GM12878 (cell line): ENCODE measurements around the gene ZNF493. TPM values are rescaled to one million over a fixed set of nuclear protein-coding genes. Genes with fewer than 3 reads are reported as not detected.

Experiments
- ASH2L ChIP-seq: fragments of 300-600, 200-600 bp; sonication (generic); IDR thresholded peaks from 2 replicates; pipeline ENCODE4 v1.6.1; 2017; ENCODE audit warnings: low read depth, mild to moderate bottlenecking, borderline replicate concordance
- ATF3 ChIP-seq: IDR thresholded peaks from 2 replicates; pipeline ENCODE4 v1.6.1; 2011; ENCODE audit warnings: low read depth, mild to moderate bottlenecking, low read length, moderate library complexity, borderline replicate concordance; ENCODE audit errors: extremely low read depth
- ELK1 ChIP-seq: IDR thresholded peaks from 2 replicates; pipeline ENCODE4 v1.6.1; 2012; ENCODE audit warnings: low read depth, low read length, improper control_type of control experiment
- ETV6 ChIP-seq, 2 experiments: fragments of 450-650 bp in 1 of 2; IDR thresholded peaks in 1 of 2; conservative IDR thresholded peaks in 1 of 2; 2 replicates each; pipeline ENCODE4 v1.6.1; 2014; ENCODE audit warnings: antibody characterized with exemption in 1 of 2, borderline replicate concordance in 1 of 2, low read depth in 1 of 2, mild to moderate bottlenecking in 1 of 2, moderate library complexity in 1 of 2
- GATAD2B ChIP-seq: fragments of 450-650 bp; conservative IDR thresholded peaks from 2 replicates; pipeline ENCODE4 v1.6.1; 2017; ENCODE audit warnings: low read depth, mild to moderate bottlenecking, moderate library complexity
- HCFC1 ChIP-seq: fragments of 150-350 bp; IDR thresholded peaks from 2 replicates; pipeline ENCODE4 v1.6.1; 2014; ENCODE audit warnings: low read length
- HDGF ChIP-seq: fragments of 450-650 bp; IDR thresholded peaks from 2 replicates; pipeline ENCODE4 v1.6.1; 2016; ENCODE audit warnings: antibody characterized with exemption
- IKZF2 ChIP-seq, 2 experiments: fragments of 450-650 bp; IDR thresholded peaks; 2 replicates each; pipeline ENCODE4 v1.6.1; 2017; ENCODE audit warnings: mild to moderate bottlenecking in 2 of 2, moderate library complexity in 2 of 2
- IRF4 ChIP-seq: IDR thresholded peaks from 2 replicates; pipeline ENCODE4 v1.6.1; 2011; ENCODE audit warnings: low read depth, low read length
- NFIC ChIP-seq: IDR thresholded peaks from 2 replicates; pipeline ENCODE4 v1.6.1; 2012; ENCODE audit warnings: low read depth, mild to moderate bottlenecking, inconsistent platforms, low read length, moderate library complexity
- NFYB ChIP-seq: IDR thresholded peaks from 2 replicates; pipeline ENCODE4 v1.6.1; 2011; ENCODE audit warnings: low read depth, mild to moderate bottlenecking, low read length, improper control_type of control experiment, moderate library complexity; ENCODE audit not compliant: insufficient read depth
- NR2C1 ChIP-seq: fragments of 450-650 bp; IDR thresholded peaks from 2 replicates; pipeline ENCODE4 v1.6.1; 2017; ENCODE audit warnings: antibody characterized with exemption, mild to moderate bottlenecking, moderate library complexity
- POLR2AphosphoS5 ChIP-seq: IDR thresholded peaks from 2 replicates; pipeline ENCODE4 v1.6.1; 2011; ENCODE audit warnings: mild to moderate bottlenecking, low read length, inconsistent platforms
- RB1 ChIP-seq: fragments of 450-650 bp; formaldehyde crosslinking; IDR thresholded peaks from 2 replicates; pipeline ENCODE4 v1.6.1; 2017; ENCODE audit warnings: mild to moderate bottlenecking, borderline replicate concordance
- RCOR1 ChIP-seq: conservative IDR thresholded peaks from 2 replicates; pipeline ENCODE4 v1.6.1; 2012; ENCODE audit warnings: low read depth, low read length, improper control_type of control experiment
- SP1 ChIP-seq: IDR thresholded peaks from one replicate; pipeline ENCODE4 v1.6.1; 2011; ENCODE audit warnings: low read depth, low read length
- SRF ChIP-seq, 2 experiments: IDR thresholded peaks; 2 replicates each; pipeline ENCODE4 v1.6.1; 2011; ENCODE audit warnings: low read depth in 2 of 2, low read length in 2 of 2, mild to moderate bottlenecking in 1 of 2, moderate library complexity in 1 of 2
- TCF3 ChIP-seq: IDR thresholded peaks from 2 replicates; pipeline ENCODE4 v1.6.1; 2012; ENCODE audit warnings: low read depth, mild to moderate bottlenecking, low read length, borderline replicate concordance; ENCODE audit not compliant: insufficient read depth
- polyA plus RNA-seq, 11 experiments: library from polyadenylated mRNA; depleted of rRNA in 4 of 11; unstranded in 6 of 11; stranded (reverse) in 5 of 11; fragments of >200 nt; fragmentation: Nextera tagmentation in 4 of 11; fragmentation: Illumina TruSeq in 1 of 11; extraction: Ambion mirVana in 4 of 11; extraction: Trizol in 1 of 11; gene quantifications; 1 replicate in 1 of 11; 2 replicates in 10 of 11; pipeline versions ENCODE4 v1.2.1 to v1.2.3, GENCODE V29; 2011 to 2016; ENCODE audit warnings: inconsistent platforms in 2 of 11, missing spikeins in 2 of 11, low read depth in 1 of 11
- total RNA-seq, 4 experiments: library from RNA; depleted of rRNA in 3 of 4; stranded (reverse); fragments of >200 nt in 3 of 4; fragmentation: Illumina TruSeq in 1 of 4; extraction: Trizol in 1 of 4; gene quantifications; 2 replicates each; pipeline versions ENCODE4 v1.2.1 to v1.2.3, GENCODE V29; 2013 to 2021
- TF ChIP-seq, protein P1 (sequence below): IDR thresholded peaks from 2 replicates; pipeline ENCODE4 v1.6.1; 2012; ENCODE audit warnings: low read length, inconsistent platforms
- TF ChIP-seq, protein P2 (sequence below): fragments of 450-650 bp; IDR thresholded peaks from 2 replicates; pipeline ENCODE4 v1.6.1; 2016; ENCODE audit warnings: mild to moderate bottlenecking
- TF ChIP-seq, protein P3 (sequence below): fragments of 450-650 bp; IDR thresholded peaks from 2 replicates; pipeline ENCODE4 v1.6.1; 2016; ENCODE audit warnings: mild to moderate bottlenecking
- TF ChIP-seq, protein P4 (sequence below): fragments of 450-650 bp; IDR thresholded peaks from 2 replicates; pipeline ENCODE4 v1.6.1; 2018; ENCODE audit warnings: mild to moderate bottlenecking, low read depth, moderate library complexity; ENCODE audit not compliant: partially characterized antibody

The ZNF493 gene
- total and polyA plus RNA-seq, 10 of the 15 experiments (the other 5 are each of a cell fraction or from before 2014, with no cell fraction given) = 2.9 to 17.6 (median 8.3) TPM

DNA sequence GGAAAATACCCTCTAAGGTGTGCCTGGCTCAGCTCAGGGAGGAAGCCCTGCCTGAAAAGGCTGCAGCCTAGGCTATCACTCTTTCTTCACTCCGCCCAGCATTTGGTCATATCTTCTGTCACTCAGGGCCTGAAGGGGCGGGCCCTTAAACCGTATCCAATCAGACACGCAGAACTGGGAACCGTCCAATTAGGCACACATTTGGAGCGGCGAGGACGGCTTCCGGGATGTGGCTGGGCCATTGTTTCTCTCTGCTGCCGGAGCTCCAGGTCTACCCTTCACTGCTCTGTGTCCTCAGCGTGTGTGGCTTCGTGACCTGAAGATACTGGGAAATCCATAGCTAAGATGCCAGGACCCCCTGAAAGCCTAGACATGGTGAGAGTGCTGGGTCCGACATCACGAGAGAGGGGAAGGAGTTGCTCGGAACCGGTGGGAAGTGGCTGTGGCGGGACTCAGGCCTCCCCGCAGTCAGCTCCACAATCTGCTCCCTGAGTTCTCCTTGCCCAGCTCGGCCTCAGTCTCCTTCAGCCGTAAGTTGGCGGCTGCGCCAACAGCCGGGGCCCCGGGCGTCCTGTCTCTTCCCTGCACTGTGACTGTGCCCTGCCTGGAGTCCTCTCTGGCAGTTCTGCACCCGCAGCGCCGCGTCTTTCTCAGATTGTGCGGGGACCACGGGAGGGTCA is at the start of gene ZNF493 (continued):
- TF ChIP-seq ELK1 (0 out of 2 replicates have a peak, but pooled peaks have one; percentile 41), IKZF2 (IDR thresholded peaks at IDR 0.05) (no peak), NFYB (peak; percentile 90), HDGF (no peak), IRF4 (no peak), ETV6 (conservative IDR thresholded peaks at IDR 0.05 in 1 of 2, IDR thresholded peaks at IDR 0.05 in 1 of 2; ENCODE audit: borderline replicate concordance in 1 of 2, low read depth in 1 of 2) (no peak), ATF3 (no peak), GATAD2B (no peak; the same call in 1 of the 2 replicates), NFIC (no peak), TCF3 (no peak), SRF (IDR thresholded peaks at IDR 0.05; ENCODE audit: low read depth in 2 of 2, low read length in 2 of 2) (peak; percentile 26 to 90; a peak in 3 of 4 replicates), NR2C1 (no peak), HCFC1 (no peak), RB1 (no peak), RCOR1 (no peak), POLR2AphosphoS5 (peak; percentile 91), SP1 (peak; percentile 95), ASH2L (no peak)
- TF ChIP-seq, protein P1, sequence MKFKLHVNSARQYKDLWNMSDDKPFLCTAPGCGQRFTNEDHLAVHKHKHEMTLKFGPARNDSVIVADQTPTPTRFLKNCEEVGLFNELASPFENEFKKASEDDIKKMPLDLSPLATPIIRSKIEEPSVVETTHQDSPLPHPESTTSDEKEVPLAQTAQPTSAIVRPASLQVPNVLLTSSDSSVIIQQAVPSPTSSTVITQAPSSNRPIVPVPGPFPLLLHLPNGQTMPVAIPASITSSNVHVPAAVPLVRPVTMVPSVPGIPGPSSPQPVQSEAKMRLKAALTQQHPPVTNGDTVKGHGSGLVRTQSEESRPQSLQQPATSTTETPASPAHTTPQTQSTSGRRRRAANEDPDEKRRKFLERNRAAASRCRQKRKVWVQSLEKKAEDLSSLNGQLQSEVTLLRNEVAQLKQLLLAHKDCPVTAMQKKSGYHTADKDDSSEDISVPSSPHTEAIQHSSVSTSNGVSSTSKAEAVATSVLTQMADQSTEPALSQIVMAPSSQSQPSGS = no peak
- TF ChIP-seq, protein P2, sequence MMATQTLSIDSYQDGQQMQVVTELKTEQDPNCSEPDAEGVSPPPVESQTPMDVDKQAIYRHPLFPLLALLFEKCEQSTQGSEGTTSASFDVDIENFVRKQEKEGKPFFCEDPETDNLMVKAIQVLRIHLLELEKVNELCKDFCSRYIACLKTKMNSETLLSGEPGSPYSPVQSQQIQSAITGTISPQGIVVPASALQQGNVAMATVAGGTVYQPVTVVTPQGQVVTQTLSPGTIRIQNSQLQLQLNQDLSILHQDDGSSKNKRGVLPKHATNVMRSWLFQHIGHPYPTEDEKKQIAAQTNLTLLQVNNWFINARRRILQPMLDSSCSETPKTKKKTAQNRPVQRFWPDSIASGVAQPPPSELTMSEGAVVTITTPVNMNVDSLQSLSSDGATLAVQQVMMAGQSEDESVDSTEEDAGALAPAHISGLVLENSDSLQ = peak; percentile 99
- TF ChIP-seq, protein P3, sequence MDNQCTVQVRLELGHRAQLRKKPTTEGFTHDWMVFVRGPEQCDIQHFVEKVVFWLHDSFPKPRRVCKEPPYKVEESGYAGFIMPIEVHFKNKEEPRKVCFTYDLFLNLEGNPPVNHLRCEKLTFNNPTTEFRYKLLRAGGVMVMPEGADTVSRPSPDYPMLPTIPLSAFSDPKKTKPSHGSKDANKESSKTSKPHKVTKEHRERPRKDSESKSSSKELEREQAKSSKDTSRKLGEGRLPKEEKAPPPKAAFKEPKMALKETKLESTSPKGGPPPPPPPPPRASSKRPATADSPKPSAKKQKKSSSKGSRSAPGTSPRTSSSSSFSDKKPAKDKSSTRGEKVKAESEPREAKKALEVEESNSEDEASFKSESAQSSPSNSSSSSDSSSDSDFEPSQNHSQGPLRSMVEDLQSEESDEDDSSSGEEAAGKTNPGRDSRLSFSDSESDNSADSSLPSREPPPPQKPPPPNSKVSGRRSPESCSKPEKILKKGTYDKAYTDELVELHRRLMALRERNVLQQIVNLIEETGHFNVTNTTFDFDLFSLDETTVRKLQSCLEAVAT = no peak
- TF ChIP-seq, protein P4, sequence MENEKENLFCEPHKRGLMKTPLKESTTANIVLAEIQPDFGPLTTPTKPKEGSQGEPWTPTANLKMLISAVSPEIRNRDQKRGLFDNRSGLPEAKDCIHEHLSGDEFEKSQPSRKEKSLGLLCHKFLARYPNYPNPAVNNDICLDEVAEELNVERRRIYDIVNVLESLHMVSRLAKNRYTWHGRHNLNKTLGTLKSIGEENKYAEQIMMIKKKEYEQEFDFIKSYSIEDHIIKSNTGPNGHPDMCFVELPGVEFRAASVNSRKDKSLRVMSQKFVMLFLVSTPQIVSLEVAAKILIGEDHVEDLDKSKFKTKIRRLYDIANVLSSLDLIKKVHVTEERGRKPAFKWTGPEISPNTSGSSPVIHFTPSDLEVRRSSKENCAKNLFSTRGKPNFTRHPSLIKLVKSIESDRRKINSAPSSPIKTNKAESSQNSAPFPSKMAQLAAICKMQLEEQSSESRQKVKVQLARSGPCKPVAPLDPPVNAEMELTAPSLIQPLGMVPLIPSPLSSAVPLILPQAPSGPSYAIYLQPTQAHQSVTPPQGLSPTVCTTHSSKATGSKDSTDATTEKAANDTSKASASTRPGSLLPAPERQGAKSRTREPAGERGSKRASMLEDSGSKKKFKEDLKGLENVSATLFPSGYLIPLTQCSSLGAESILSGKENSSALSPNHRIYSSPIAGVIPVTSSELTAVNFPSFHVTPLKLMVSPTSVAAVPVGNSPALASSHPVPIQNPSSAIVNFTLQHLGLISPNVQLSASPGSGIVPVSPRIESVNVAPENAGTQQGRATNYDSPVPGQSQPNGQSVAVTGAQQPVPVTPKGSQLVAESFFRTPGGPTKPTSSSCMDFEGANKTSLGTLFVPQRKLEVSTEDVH = no peak
